HG03060 (cell line): ENCODE data around the gene LCP1.

Experiments used
- ATAC-seq: cut with Tn5 transposase; IDR thresholded peaks from one replicate; pipeline ENCODE4 v1.9.1; 2021; ENCODE audit warnings: low read depth, moderate number of reproducible peaks; ENCODE audit not compliant: unreplicated experiment

LCP1 gene

DNA sequence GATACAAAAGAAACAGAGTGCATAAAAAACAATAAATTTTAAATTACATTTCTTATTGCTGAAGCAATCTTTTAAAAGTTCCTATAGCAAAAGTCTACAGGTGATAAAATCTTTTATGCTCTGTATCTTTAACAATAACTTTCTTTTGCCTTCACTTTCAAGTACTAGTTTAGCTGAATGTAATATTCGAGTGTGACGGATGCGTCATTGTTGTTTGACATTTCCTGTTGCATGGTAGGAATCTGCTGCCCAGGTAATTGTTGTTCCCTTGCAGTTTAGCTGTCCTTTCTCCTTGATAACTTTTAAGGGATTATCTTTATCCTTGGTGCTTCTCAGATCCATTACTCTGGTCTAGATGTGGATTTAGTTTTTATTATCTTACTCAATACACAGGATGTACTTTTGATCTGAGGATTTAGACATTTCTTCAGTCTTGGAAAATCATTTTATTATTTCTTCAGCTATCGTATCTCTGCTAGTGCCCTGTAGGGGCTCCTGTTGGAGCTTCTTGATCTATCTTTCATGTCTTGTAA lies 75.1 kb downstream of the LCP1 start:
- ATAC-seq: no peak

DNA sequence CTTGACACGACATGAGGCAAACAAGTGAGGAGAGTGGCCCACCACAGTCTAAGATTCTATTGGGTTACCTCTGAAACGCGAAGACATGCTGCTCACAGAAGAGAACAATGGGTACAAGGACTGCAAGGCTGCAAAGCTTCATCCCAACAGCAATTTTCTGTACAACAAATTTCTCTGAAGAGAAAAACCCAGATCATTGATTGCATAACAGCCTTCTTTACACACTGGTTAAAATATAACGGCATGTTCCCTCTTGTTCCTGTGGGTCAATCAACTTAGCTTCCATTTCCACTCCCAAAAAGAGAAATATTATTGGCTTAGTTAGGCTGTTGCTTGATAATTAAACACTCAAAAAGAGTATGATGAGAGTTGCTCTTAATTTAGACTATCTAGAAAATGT lies 77.1 kb downstream of the LCP1 start, which contains the start of gene CPB2:
CPB2 (minus strand) TSS at position 166 of the 400 bp plus-strand sequence; CDS start at position 142, 24 bp downstream.
- no peak for ATAC-seq

DNA sequence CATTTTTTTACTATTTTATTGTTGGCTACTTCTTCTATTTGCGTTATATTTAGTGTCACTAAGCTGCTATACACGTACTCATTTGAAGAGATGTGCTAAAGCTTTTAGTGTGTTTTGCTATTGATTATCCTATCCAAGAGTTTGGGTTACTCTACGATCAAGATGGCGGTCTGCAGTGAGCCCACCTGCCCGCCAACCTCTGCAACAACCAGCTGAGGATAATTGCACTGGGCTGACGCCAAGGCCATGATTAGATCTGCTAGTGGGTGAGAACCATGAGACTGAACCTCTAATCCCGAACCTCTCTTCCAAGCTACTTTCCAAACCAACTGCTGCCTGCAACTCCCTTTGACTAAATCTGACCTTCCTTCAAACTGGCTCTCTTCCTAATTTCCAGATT lies 78.9 kb downstream of the LCP1 start:
- no peak for ATAC-seq

- ATAC-seq: no peak
Observed at GRCh38 chr13:46102255-46102605, 79.7 kb downstream of the LCP1 start.

GRCh38 chr13:46101484-46102254 lies 80.3 kb downstream of the LCP1 start:
- ATAC-seq: no peak

DNA sequence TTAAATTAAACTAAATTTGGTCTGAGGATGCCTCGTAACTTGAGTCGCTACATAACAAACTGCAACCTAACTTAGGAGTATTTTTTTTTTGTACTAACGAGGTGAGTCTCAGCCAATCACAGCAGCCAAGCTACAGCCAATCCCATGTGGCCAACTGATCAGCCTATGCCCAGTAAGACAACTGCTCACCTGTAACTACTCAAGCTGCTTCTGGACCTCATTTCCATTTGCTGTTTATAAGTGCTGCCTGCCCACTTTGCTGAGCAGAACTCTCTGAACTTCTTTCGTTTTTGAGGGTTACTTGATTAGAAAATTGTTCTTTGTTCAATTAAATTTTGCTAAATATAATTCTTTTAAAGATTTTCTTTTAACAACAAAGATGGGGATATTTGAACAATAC lies 81.0 kb downstream of the LCP1 start:
- no peak for ATAC-seq

- no peak for ATAC-seq
Observed at GRCh38 chr13:46100191-46100815, 81.7 kb downstream of the LCP1 start.

DNA sequence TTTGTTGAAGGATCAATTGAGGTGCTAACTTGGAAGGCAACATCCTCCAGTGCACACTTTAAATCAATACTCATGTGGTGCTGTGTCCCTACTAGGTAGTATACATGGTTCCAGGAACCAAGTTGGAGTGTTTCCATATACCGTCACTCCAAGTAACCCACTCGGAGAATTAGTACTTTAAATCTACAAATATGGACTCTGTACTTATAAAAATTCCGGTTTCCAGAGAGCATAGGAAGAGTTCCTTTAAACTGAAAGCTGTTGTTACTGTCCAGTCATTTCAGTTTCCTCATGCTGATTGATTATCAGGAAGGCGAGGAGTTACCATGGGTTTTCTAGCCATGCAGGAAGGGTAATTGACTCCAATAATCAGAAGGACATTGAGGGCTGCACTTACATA lies 84.3 kb downstream of the LCP1 start:
- ATAC-seq: no peak

DNA sequence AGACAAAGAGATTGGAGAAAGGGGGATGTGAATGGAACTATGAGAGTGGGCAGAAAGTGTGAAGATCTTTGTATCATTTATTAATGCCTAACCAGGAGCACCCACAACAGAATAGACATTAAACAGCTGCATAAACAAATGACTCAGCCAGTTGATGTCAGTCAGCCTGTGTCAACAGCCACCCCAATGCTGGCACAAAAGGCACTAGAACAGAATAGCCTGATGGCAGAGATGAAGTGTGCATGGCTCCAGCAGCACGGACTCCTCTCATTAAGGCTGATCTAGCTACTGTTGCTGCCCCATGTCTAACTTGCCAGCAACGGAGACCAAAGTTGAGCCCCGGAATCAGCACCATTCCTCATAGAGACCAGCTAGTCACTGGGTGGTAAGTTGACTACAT lies 85.0 kb downstream of the LCP1 start:
- no peak for ATAC-seq

DNA sequence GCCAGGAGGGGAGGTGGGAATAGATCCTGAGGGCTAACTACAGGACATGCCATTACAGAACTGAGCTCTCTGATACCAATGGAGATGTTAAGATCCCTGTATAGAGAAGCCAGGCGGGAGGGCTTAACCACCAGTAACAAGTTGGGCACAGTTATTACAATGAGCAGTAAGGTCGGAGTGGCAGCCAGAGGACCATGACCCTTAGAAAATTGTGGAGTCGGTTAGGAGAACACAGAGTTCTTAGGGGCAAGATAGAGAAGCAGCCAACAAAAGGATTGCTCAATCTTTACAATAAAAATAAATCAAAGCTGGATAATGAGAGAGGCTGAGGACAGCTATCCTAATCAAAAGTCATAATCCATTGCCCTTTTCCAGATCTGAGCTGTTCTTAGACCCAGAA lies 87.5 kb downstream of the LCP1 start:
- no peak for ATAC-seq

DNA sequence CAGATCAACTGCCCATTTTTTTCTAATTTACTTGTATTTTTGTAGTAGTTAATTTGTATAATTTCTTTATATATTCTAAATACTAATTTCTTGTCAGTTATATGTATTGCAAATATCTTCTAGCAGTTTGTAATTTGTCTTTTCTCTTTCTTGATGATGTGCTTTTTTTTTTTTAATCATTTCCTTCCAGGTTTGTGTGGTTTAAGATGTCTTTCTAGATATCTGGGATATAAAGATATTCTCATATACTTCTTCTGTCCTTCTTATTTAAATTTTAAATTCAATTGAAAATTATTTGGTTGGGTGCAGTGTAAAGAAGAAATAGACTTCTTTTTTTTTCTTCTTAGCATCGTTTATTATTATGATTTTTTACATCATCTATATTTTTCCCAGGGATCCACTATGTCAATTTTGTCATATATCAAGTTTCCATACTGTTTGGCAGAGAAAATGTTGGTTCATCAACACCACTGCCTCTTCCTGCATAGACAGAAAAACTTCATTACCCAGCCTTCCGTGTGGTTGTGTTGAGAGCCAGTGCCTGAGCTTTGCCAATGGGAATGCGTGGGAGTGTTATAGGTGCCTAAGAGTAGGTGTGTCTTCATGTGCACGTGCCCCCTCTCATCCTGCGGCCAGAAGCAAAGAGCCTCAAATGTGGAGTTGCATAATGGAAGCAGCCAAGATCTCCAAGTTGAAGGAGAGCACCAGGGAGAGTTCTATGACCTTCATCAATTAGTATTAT lies 93.0 kb downstream of the LCP1 start:
- ATAC-seq: no peak

DNA sequence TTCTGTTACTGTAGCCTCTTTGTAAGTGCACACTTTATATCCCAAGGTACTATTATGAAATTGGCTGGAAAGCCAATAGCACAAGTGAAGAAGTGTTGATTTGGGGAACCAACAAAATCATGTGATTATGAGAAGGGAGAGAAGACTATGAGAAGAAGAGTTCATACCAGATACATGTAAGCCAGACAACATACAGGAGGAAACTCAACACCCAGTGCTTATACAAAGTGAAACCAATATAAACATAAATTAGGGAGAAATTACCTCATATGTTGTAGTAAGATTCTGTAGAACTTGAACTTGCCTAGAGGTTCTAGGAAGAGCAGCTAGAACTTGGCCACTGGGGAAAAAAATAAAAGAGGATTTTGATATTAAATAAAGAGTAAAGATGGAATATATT lies 94.5 kb downstream of the LCP1 start:
- ATAC-seq: no peak

DNA sequence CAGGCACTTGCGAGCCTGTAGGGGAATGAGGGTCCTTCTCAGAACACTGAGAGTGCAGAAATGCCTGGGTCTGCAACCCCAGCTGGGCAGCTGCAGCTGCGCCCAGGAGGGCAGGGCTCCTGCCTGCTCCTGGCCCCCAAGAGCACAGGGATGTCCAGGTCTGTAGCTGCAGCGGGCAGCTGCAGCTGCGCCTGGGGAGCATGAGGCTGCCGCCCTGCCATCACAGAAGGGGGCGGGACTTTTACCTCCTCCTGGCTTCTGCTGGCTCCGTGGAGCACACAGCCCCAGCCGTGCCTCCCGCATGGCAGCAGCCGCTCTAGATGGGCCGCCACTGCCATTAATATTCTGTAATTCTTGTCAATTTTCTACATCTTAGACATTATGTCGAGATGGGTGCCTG lies 95.0 kb downstream of the LCP1 start:
- no peak for ATAC-seq

- ATAC-seq: no peak
Observed at GRCh38 chr13:46086421-46086922, 95.5 kb downstream of the LCP1 start.

DNA sequence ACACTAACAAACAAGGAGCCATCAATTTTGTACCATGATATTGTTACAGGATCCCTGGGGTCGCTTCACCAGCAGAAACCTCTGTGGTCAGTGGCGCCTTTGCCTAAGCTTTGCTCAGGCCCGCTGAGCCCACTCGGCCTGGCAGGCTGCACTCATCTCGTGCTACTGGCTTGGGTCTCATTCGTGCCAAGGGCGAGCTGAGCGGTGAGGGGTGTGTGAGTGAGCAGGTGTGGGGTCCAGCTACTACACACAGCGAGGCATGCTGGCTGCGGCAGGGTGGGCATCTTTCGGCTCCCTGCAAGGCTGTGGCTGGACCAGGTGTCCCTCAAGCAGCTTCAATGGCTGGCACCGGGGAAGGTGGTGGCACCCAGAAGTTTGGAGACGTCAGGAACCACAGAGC lies 96.2 kb downstream of the LCP1 start:
- no peak for ATAC-seq

DNA sequence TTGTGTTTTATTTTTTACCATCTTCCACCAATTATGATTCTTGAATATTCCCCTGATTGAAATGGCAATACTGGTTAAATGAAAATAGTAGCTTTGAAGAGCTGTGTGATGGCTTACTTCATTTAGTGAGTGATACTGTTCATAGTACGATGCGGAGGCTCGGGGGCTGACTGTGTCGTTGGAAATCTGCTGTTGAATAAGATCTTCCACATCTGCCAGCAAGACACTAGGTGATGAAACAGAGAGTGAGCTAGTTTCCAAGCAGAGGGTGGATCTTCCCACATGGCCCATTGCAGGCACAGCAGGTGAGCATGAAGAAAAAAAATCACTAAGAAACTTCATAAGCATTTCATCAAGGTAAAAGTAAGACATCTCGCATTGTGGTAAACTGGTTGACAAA lies 99.7 kb downstream of the LCP1 start:
- ATAC-seq: no peak

DNA sequence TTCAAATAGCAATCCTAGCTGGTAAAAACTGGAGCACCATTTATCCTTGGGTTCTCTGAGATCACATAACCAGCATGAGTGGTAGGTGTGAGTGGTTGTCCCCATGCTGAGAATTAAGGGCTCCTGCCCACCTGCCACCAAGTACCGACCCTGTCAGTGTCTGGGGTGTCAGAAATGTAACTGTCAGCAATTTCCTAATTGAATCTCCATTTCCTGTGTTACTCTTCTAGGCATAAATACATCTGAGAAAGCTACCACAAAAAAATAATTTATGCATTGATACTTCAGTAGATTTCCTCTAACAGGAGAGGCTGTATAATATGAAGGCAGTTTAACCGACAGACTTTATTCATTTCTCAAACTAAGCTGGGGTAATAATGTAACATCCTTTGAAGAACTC lies 102.2 kb downstream of the LCP1 start:
- no peak for ATAC-seq

DNA sequence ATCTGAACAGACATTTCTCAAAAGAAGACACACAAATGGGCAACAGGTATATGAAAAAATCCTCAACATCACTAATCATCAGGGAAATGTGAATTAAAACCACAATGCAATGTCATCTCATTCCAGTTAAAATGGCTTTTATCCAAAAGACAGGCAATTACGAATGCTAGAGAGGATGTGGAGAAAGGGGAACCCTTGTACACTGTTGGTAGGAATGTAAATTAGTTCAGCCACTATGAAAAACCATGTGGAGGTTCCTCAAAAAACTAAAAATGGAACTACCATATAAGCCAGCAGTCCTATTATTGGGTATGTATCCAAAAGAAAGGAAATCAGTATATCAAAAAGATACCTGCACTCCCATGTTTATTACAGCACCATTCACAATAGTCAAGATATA lies 104.7 kb downstream of the LCP1 start:
- no peak for ATAC-seq

- no peak for ATAC-seq
Observed at GRCh38 chr13:46076827-46077226, 105.2 kb downstream of the LCP1 start.
